Hepatocyte (in vitro differentiated cells): ENCODE measurements around the gene ERGIC1.

Experiments used
- CTCF ChIP-seq: fragments of 200-600 bp; sonication (generic); IDR thresholded peaks from 2 replicates; pipeline ENCODE4 v1.5.1; 2016; ENCODE audit warnings: antibody characterized with exemption, mild to moderate bottlenecking; ENCODE audit not compliant: poor library complexity
- EZH2phosphoT487 ChIP-seq: fragments of 200-600 bp; sonication (generic); IDR thresholded peaks from one replicate; pipeline ENCODE4 v1.6.1; 2018; ENCODE audit warnings: antibody characterized with exemption, mild to moderate bottlenecking, low read depth, moderate library complexity; ENCODE audit not compliant: unreplicated experiment, severe bottlenecking

GRCh38 chr5:172799416-172799815 is 34.6 kb upstream of the ERGIC1 start:
- TF ChIP-seq CTCF (no peak), EZH2phosphoT487 (no peak)
